ENCODE results near the gene MED27.
A peak's percentile ranks its signal among the peaks of the same experiment; 100 is the strongest.

The MED27 gene

GRCh38 chr9:132094314-132094791 is 14.7 kb upstream of the MED27 start:
- Mint-ChIP-seq H3K4me1 (ENCODE audit: low read depth) (peaks cover 5% of the 10 kb centered on the region), H3K36me3 (ENCODE audit: low read depth) (no peaks in the 10 kb centered on the region), H3K27me3 (peaks cover 37% of the 10 kb centered on the region), H3K4me3 (no peak overlapping the region), H3K27ac (no peak overlapping the region), H3K9me3 (no peaks in the 10 kb centered on the region)

GRCh38 chr9:132090771-132091170 is 11.1 kb upstream of the MED27 start:
- Mint-ChIP-seq H3K27me3 (peaks cover 19% of the 10 kb centered on the region), H3K4me1 (ENCODE audit: low read depth) (peaks cover 5% of the 10 kb centered on the region), H3K36me3 (ENCODE audit: low read depth) (no peaks in the 10 kb centered on the region), H3K4me3 (no peak overlapping the region), H3K9me3 (no peaks in the 10 kb centered on the region), H3K27ac (no peak overlapping the region)

- H3K4me1 Mint-ChIP-seq (ENCODE audit: low read depth), result no peaks in the 10 kb centered on the region
- H3K4me3 Mint-ChIP-seq, result no peak overlapping the region
- H3K9me3 Mint-ChIP-seq, result no peaks in the 10 kb centered on the region
- no peaks in the 10 kb centered on the region for H3K36me3 Mint-ChIP-seq (ENCODE audit: low read depth)
- no peak overlapping the region for H3K27ac Mint-ChIP-seq
- peaks cover 28% of the 10 kb centered on the region for H3K27me3 Mint-ChIP-seq
Observed at GRCh38 chr9:132087438-132088030, 7.9 kb upstream of the MED27 start.

GRCh38 chr9:132082188-132082587 is 2.5 kb upstream of the MED27 start:
- peaks cover 27% of the 10 kb centered on the region for H3K4me1 Mint-ChIP-seq (ENCODE audit: low read depth)
- peaks cover 23% of the 10 kb centered on the region for H3K27me3 Mint-ChIP-seq
- H3K27ac Mint-ChIP-seq, result no peak overlapping the region
- no peaks in the 10 kb centered on the region for H3K9me3 Mint-ChIP-seq
- H3K36me3 Mint-ChIP-seq (ENCODE audit: low read depth), result peaks cover 15% of the 10 kb centered on the region
- H3K4me3 Mint-ChIP-seq, result no peak overlapping the region

GRCh38 chr9:132078699-132079356 is 839 bp downstream of the MED27 start:
- peaks cover 5% of the 10 kb centered on the region for H3K27me3 Mint-ChIP-seq
- peak overlapping the region; percentile 94 for H3K27ac Mint-ChIP-seq
- H3K4me1 Mint-ChIP-seq (ENCODE audit: low read depth), result peaks cover 55% of the 10 kb centered on the region
- peak overlapping the region; percentile 97 for H3K4me3 Mint-ChIP-seq
- peaks cover 34% of the 10 kb centered on the region for H3K36me3 Mint-ChIP-seq (ENCODE audit: low read depth)
- no peaks in the 10 kb centered on the region for H3K9me3 Mint-ChIP-seq

GRCh38 chr9:132077881-132078698 is 1.6 kb downstream of the MED27 start:
- Mint-ChIP-seq H3K9me3 (no peaks in the 10 kb centered on the region), H3K4me3 (peak overlapping the region; percentile 97), H3K27me3 (peaks cover 3% of the 10 kb centered on the region), H3K27ac (peak overlapping the region; percentile 94), H3K36me3 (ENCODE audit: low read depth) (peaks cover 41% of the 10 kb centered on the region), H3K4me1 (ENCODE audit: low read depth) (peaks cover 62% of the 10 kb centered on the region)

- H3K4me1 Mint-ChIP-seq (ENCODE audit: low read depth), result peaks cover 70% of the 10 kb centered on the region
- peaks cover 1% of the 10 kb centered on the region for H3K27me3 Mint-ChIP-seq
- peaks cover 61% of the 10 kb centered on the region for H3K36me3 Mint-ChIP-seq (ENCODE audit: low read depth)
- H3K9me3 Mint-ChIP-seq, result no peaks in the 10 kb centered on the region
- H3K4me3 Mint-ChIP-seq, result peak overlapping the region; percentile 5
- no peak overlapping the region for H3K27ac Mint-ChIP-seq
Observed at GRCh38 chr9:132075853-132076252, 3.8 kb downstream of the MED27 start.

- no peaks in the 10 kb centered on the region for H3K9me3 Mint-ChIP-seq
- H3K4me1 Mint-ChIP-seq (ENCODE audit: low read depth), result peaks cover 65% of the 10 kb centered on the region
Observed at GRCh38 chr9:132074736-132075135, 4.9 kb downstream of the MED27 start.

GRCh38 chr9:132071847-132072507 is 7.7 kb downstream of the MED27 start:
- no peak overlapping the region for H3K27ac Mint-ChIP-seq

More at GRCh38 chr9:132074736-132075135, 4.9 kb downstream of the MED27 start:
- Mint-ChIP-seq H3K27me3 (no peaks in the 10 kb centered on the region), H3K27ac (no peak overlapping the region), H3K36me3 (ENCODE audit: low read depth) (peaks cover 61% of the 10 kb centered on the region), H3K4me3 (no peak overlapping the region)

GRCh38 chr9:132069046-132069898 is 10.4 kb downstream of the MED27 start:
- peaks cover 49% of the 10 kb centered on the region for H3K36me3 Mint-ChIP-seq (ENCODE audit: low read depth)
- no peak overlapping the region for H3K27ac Mint-ChIP-seq
- no peaks in the 10 kb centered on the region for H3K9me3 Mint-ChIP-seq
- peaks cover 25% of the 10 kb centered on the region for H3K4me1 Mint-ChIP-seq (ENCODE audit: low read depth)
- no peak overlapping the region for H3K4me3 Mint-ChIP-seq
- no peaks in the 10 kb centered on the region for H3K27me3 Mint-ChIP-seq

More at GRCh38 chr9:132071847-132072507, 7.7 kb downstream of the MED27 start:
- no peak overlapping the region for H3K4me3 Mint-ChIP-seq
- H3K36me3 Mint-ChIP-seq (ENCODE audit: low read depth), result peaks cover 58% of the 10 kb centered on the region
- H3K27me3 Mint-ChIP-seq, result no peaks in the 10 kb centered on the region
- peaks cover 48% of the 10 kb centered on the region for H3K4me1 Mint-ChIP-seq (ENCODE audit: low read depth)
- H3K9me3 Mint-ChIP-seq, result no peaks in the 10 kb centered on the region

- H3K9me3 Mint-ChIP-seq, result no peaks in the 10 kb centered on the region
- H3K36me3 Mint-ChIP-seq (ENCODE audit: low read depth), result peaks cover 50% of the 10 kb centered on the region
- no peak overlapping the region for H3K27ac Mint-ChIP-seq
- peaks cover 22% of the 10 kb centered on the region for H3K4me1 Mint-ChIP-seq (ENCODE audit: low read depth)
- no peaks in the 10 kb centered on the region for H3K27me3 Mint-ChIP-seq
- no peak overlapping the region for H3K4me3 Mint-ChIP-seq
Observed at GRCh38 chr9:132068605-132069004, 11.1 kb downstream of the MED27 start.

- H3K4me3 Mint-ChIP-seq, result no peak overlapping the region
- no peaks in the 10 kb centered on the region for H3K27me3 Mint-ChIP-seq
- no peak overlapping the region for H3K27ac Mint-ChIP-seq
- no peaks in the 10 kb centered on the region for H3K9me3 Mint-ChIP-seq
- peaks cover 14% of the 10 kb centered on the region for H3K4me1 Mint-ChIP-seq (ENCODE audit: low read depth)
- H3K36me3 Mint-ChIP-seq (ENCODE audit: low read depth), result peaks cover 31% of the 10 kb centered on the region
Observed at GRCh38 chr9:132066511-132066910, 13.2 kb downstream of the MED27 start.

GRCh38 chr9:132066057-132066456 is 13.6 kb downstream of the MED27 start:
- Mint-ChIP-seq H3K4me3 (no peak overlapping the region), H3K4me1 (ENCODE audit: low read depth) (peaks cover 10% of the 10 kb centered on the region), H3K27ac (no peak overlapping the region), H3K9me3 (no peaks in the 10 kb centered on the region), H3K27me3 (no peaks in the 10 kb centered on the region), H3K36me3 (ENCODE audit: low read depth) (peaks cover 26% of the 10 kb centered on the region)

GRCh38 chr9:132063281-132063680 is 16.4 kb downstream of the MED27 start:
- peaks cover 9% of the 10 kb centered on the region for H3K4me1 Mint-ChIP-seq (ENCODE audit: low read depth)
- H3K27ac Mint-ChIP-seq, result no peak overlapping the region
- H3K27me3 Mint-ChIP-seq, result no peaks in the 10 kb centered on the region
- H3K9me3 Mint-ChIP-seq, result peaks cover 11% of the 10 kb centered on the region
- H3K36me3 Mint-ChIP-seq (ENCODE audit: low read depth), result peaks cover 37% of the 10 kb centered on the region
- no peak overlapping the region for H3K4me3 Mint-ChIP-seq
